ENCODE measurements around the gene TKTL2.
"Not testable (repeated sequence)": the region's sequence is repeated elsewhere in the genome, so short reads cannot be mapped to it uniquely, and the experiment has no call there.

TKTL2 gene

DNA sequence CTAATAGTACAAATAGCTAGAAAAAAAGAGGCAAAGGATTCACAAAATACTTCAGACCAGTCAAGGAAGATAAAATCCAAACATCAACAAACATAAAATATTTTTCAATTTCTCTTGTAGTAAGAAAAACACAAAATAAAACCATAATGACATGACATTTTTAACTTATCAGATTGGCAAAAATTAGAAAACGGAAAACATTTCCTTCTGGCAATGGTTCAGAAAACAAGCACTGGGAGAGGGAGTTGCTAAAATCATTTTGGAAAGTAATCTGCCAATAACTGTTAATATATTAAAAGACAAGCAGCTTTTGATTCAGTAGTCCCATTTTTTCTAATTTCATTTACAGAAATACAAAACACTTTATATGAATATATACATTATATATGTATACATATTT is 26.1 kb downstream of the TKTL2 start:
- no peak for DNase-seq (ENCODE audit: low read depth in 2 of 2)

GRCh38 chr4:163447023-163447422 is 26.5 kb downstream of the TKTL2 start:
- DNase-seq (ENCODE audit: low read depth in 2 of 2): not testable (repeated sequence)

GRCh38 chr4:163440040-163440439 is 33.5 kb downstream of the TKTL2 start:
- no peak for DNase-seq (ENCODE audit: low read depth in 2 of 2)
